GM12892 (cell line): ENCODE results near the gene AGBL3.

Experiments used
- POLR2A ChIP-seq: IDR thresholded peaks from 2 replicates; pipeline ENCODE4 v1.6.1; 2011; ENCODE audit warnings: low read depth, low read length, control low read depth
- POLR2AphosphoS5 ChIP-seq: IDR thresholded peaks from 2 replicates; pipeline ENCODE4 v1.6.1; 2011; ENCODE audit warnings: low read depth, low read length, control low read depth
- TAF1 ChIP-seq: IDR thresholded peaks from 2 replicates; pipeline ENCODE4 v1.6.1; 2011; ENCODE audit warnings: low read depth, mild to moderate bottlenecking, control low read depth, low read length, borderline replicate concordance

DNA sequence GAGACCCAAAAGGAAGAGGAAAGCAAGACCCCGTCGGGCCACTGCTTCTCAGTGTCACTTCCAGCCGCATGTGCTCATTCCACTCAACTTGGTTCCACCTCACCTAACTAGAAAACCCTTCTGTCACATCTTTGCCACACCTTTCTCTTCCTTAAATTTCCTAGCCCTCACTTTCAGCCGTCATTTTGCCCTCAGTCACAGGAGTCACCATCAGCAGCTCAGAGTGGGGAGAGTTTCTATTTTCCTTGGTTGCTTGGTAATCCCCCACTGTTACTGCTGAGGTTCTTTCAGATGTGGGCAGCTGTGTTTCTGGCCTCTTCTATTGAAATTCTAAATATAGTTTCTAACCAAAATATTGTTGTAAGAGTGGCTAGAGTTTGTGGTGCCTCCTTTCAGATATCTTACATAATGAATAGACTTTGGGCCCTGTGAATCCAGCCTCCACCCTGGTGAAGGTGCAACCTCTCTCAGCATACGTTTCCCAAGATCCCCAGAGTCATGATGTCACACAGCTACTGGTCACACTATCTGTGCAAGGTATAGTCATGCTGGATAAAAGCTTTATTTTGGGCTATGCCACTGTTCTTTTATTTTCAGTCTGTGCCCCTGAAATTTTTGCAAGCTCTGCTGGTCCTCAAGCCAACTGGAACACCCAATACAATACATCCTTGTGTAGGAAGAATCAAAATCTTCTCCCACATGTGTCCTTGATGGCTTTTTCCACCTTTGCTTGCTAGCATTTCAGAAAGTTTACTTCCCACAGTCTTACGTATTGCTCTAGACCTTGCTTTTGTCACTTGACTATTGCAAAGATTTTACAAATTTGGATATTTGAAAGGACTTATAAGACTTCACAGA lies 9.2 kb downstream of the AGBL3 start:
- TF ChIP-seq POLR2A, result peak; percentile 50
- no peak for TF ChIP-seq POLR2AphosphoS5
- TF ChIP-seq TAF1, result no peak
